Chondrocyte (in vitro differentiated cells): ENCODE data around the gene CUBN. TPM values are rescaled to one million over a fixed set of nuclear protein-coding genes. Genes with fewer than 3 reads are reported as not detected.

Source experiments
- DNase-seq: peaks from one replicate; pipeline ENCODE4 v3.0.0; 2021; ENCODE audit warnings: mixed read lengths, low spot score
- H3K27ac Mint-ChIP-seq: one replicate; pipeline ENCODE4 v1.8.0; 2021; ENCODE audit warnings: mild to moderate bottlenecking, moderate library complexity, mixed read lengths; ENCODE audit not compliant: unreplicated experiment
- H3K27me3 Mint-ChIP-seq: 2 replicates; pipeline ENCODE4 v1.8.0; 2021; ENCODE audit warnings: low read depth, mixed read lengths
- H3K36me3 Mint-ChIP-seq: 2 replicates; pipeline ENCODE4 v1.8.0; 2021; ENCODE audit warnings: low read depth, mixed read lengths
- H3K4me1 Mint-ChIP-seq: 2 replicates; pipeline ENCODE4 v1.8.0; 2021; ENCODE audit warnings: low read depth, mild to moderate bottlenecking, mixed read lengths
- H3K4me3 Mint-ChIP-seq: one replicate; pipeline ENCODE4 v1.8.0; 2021; ENCODE audit warnings: mild to moderate bottlenecking, moderate library complexity, mixed read lengths; ENCODE audit not compliant: unreplicated experiment
- H3K9me3 Mint-ChIP-seq: 2 replicates; pipeline ENCODE4 v1.8.0; 2021; ENCODE audit warnings: low read depth, mixed read lengths
- total RNA-seq: library from RNA; stranded (reverse); gene quantifications from 3 replicates; pipeline ENCODE4 v1.2.1, GENCODE V29; 2021
- TF ChIP-seq, protein P1 (sequence below): fragments of 200-600 bp; sonication (generic); IDR thresholded peaks from 2 replicates; pipeline ENCODE4 v1.5.0; 2021; ENCODE audit warnings: antibody characterized with exemption, mild to moderate bottlenecking, moderate library complexity

The CUBN gene
- total RNA-seq, 1 donor from 2014 or later: 1.0 TPM

DNA sequence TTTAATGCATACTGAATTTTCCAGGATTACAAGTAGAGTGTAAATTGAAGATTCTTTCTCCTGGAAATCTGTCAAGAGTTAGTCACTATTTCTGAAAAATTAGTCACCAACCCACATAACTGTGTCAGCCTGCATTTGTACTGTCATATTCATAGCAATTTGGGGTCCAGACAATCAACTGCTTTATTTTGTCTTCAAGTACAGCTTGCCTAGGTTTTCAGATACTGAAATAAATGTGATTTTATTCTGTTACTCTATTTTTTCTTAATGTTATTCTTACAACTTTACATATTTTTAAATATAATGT is 55.1 kb downstream of the CUBN start:
- no peaks in the 10 kb centered on the region for H3K36me3 Mint-ChIP-seq
- TF ChIP-seq, protein P1, sequence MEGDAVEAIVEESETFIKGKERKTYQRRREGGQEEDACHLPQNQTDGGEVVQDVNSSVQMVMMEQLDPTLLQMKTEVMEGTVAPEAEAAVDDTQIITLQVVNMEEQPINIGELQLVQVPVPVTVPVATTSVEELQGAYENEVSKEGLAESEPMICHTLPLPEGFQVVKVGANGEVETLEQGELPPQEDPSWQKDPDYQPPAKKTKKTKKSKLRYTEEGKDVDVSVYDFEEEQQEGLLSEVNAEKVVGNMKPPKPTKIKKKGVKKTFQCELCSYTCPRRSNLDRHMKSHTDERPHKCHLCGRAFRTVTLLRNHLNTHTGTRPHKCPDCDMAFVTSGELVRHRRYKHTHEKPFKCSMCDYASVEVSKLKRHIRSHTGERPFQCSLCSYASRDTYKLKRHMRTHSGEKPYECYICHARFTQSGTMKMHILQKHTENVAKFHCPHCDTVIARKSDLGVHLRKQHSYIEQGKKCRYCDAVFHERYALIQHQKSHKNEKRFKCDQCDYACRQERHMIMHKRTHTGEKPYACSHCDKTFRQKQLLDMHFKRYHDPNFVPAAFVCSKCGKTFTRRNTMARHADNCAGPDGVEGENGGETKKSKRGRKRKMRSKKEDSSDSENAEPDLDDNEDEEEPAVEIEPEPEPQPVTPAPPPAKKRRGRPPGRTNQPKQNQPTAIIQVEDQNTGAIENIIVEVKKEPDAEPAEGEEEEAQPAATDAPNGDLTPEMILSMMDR: no peak
- H3K27ac Mint-ChIP-seq: peak overlapping the region; percentile 98
- no peaks in the 10 kb centered on the region for H3K27me3 Mint-ChIP-seq
- DNase-seq: no peak
- no peak overlapping the region for H3K4me3 Mint-ChIP-seq
- H3K9me3 Mint-ChIP-seq: no peaks in the 10 kb centered on the region
- H3K4me1 Mint-ChIP-seq: peaks cover 50% of the 10 kb centered on the region

DNA sequence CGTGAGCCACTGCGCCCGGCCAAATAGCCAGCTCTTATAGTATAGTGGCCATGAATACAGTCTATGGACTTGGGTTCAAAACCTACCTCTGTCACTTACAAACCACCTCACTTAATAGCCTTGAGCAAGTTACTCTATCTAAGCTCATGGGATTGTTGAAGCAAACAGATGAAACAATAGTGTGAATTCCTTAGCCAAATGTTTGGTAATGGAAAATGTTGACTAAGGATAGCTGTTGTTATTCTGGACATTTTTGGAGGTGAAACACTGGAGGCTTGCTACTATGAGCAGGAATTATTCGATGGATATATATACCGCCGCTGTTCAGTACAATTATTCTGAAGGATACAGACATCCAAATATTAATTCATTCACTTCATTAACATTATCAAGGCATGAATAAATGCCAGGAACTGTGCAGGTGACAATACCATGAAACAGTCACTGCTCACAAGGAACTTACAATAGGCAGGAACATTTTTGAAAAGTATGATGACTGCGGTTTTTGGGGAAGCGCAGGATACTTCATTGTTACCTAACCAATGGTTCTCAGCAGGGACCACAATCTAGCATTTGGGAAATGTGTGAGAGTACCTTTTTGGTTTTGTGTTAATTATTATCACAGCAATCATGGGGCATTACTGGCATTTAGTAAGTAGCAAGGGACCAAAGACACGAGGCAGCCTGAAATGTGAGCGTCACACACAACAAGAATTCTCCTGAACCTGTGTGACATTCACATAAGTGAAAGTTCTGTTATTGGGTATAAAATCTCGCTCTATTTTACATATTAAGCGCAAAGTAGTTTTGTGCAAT is 55.7 kb downstream of the CUBN start:
- Mint-ChIP-seq H3K9me3 (peaks cover 3% of the 10 kb centered on the region), H3K4me3 (no peak overlapping the region), H3K4me1 (peaks cover 50% of the 10 kb centered on the region), H3K27me3 (no peaks in the 10 kb centered on the region), H3K27ac (peak overlapping the region; percentile 98), H3K36me3 (no peaks in the 10 kb centered on the region)
- DNase-seq: no peak
- TF ChIP-seq, protein P1: no peak

DNA sequence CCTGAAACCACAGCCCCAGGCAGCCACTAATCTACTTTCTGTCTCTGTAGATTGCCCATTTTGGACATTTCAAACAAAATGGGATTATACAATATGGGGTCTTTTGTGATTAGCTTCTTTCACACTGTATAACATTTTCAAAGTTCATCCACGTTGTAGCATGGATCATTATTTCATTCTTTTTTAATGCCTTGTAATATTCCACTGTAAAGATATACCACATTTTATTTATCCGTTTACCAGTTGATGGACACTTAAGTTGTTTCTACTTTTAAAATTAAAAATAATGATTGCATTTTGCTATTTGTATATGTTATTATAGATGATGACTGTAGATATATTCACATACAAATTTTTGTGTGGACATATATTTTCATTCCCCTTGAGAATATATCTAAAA is 60.7 kb downstream of the CUBN start:
- no peak for DNase-seq
- Mint-ChIP-seq H3K27ac (no peak overlapping the region), H3K4me1 (peaks cover 49% of the 10 kb centered on the region), H3K36me3 (no peaks in the 10 kb centered on the region), H3K4me3 (no peak overlapping the region), H3K9me3 (peaks cover 3% of the 10 kb centered on the region), H3K27me3 (no peaks in the 10 kb centered on the region)
- TF ChIP-seq, protein P1: no peak

DNA sequence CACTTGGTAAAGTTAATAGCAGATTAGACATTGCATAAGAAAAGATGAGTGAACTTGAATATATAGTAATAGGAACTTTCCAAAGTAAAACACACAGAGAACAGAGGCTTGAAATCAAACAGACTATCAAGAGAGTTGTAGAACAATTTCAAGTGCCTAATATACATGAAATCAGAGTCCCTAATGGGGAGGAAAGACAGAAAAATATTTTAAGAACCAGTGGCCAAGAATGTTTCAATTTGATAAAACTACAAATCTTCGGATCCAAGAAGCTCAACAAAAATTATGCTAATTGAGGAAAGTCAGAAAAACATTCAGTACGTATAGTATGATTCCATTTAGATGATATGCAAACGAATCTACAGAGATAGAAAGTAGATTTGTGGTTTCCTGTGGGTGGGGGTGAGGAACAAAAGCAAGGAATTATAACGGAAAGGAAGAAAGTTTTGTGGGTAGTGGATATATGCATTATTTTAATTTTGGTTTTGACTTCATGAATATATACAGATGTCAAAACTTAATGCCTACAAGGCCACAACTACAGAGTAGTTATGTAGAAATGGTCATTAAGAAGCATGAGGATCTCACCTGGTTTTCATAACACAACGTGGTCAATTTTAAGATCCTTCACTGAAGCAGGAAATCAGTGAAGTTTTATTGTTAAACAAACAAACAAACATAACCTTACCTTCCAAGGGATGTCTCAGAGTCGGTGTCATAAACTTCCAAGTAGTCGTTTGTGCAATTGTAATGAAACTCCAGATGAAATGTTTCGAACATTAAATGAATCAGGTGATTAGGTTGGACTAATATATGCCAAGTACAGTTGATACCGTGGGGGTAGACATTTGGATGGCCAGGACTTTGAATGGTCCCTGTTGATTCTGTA is 62.0 kb downstream of the CUBN start:
- Mint-ChIP-seq H3K9me3 (peaks cover 3% of the 10 kb centered on the region), H3K27me3 (no peaks in the 10 kb centered on the region), H3K36me3 (no peaks in the 10 kb centered on the region), H3K4me1 (peaks cover 57% of the 10 kb centered on the region), H3K4me3 (no peak overlapping the region), H3K27ac (peak overlapping the region; percentile 37)
- no peak for DNase-seq
- TF ChIP-seq, protein P1: no peak

DNA sequence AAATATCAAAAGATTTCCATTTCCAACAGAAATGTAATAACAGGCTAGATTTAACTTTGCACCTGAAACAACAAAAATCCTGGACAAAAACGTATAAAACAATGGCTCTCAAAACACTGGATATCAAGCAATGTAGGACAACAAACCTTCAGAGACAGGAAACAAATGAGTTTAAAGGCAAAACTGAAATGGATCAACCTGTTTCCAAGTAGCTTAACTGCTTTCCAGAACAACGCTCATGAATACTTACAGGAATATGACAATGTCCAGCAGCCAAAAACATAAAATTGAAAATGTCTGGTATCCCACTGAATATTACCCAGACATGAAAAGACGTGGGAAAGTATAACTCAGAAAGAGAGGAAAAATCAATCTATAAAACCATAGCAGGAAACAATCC is 62.8 kb downstream of the CUBN start:
- H3K4me3 Mint-ChIP-seq: no peak overlapping the region
- no peak overlapping the region for H3K27ac Mint-ChIP-seq
- H3K4me1 Mint-ChIP-seq: peaks cover 56% of the 10 kb centered on the region

More for the DNA sequence above, 62.8 kb downstream of the CUBN start:
- Mint-ChIP-seq H3K9me3 (peaks cover 6% of the 10 kb centered on the region), H3K36me3 (no peaks in the 10 kb centered on the region), H3K27me3 (no peaks in the 10 kb centered on the region)
- TF ChIP-seq, protein P1: no peak
- no peak for DNase-seq
